Esophagus muscularis mucosa (tissue), 4 donors: Measurements from ENCODE around the gene LSM4. TPM values are rescaled to one million over a fixed set of nuclear protein-coding genes. Genes with fewer than 3 reads are reported as not detected.

Experiments
- DNase-seq: peaks from one replicate; pipeline ENCODE4 v3.0.0-alpha.2; 2017; ENCODE audit errors: extremely low spot score
- H3K27ac ChIP-seq, 4 donors: fragments of 200-600 bp; sonication (generic); replicated peaks in 1 of 4; 1 replicate in 3 of 4; 2 replicates in 1 of 4; pipeline ENCODE4 v1.5.1; 2016 to 2019; ENCODE audit warnings: mild to moderate bottlenecking in 1 of 4
- H3K27me3 ChIP-seq, 4 donors: fragments of 200-600 bp; sonication (generic); one replicate each; pipeline versions ENCODE4 v1.5.1 to v1.6.0; 2016 to 2019
- H3K36me3 ChIP-seq, 4 donors: fragments of 200-600 bp; sonication (generic); one replicate each; pipeline ENCODE4 v1.5.1; 2016 to 2019
- H3K4me1 ChIP-seq, 4 donors: fragments of 200-600 bp; sonication (generic); one replicate each; pipeline ENCODE4 v1.5.1; 2016 to 2019
- H3K4me3 ChIP-seq, 4 donors: fragments of 200-600 bp; sonication (generic); 1 replicate in 2 of 4; 2 replicates in 2 of 4; pipeline ENCODE4 v1.5.1; 2016 to 2019; ENCODE audit warnings: mild to moderate bottlenecking in 4 of 4, moderate library complexity in 1 of 4
- H3K9me3 ChIP-seq, 4 donors: fragments of 200-600 bp; sonication (generic); 1 replicate in 3 of 4; 2 replicates in 1 of 4; pipeline ENCODE4 v1.5.1; 2016 to 2019
- CTCF ChIP-seq, 3 experiments: fragments of 200-600 bp in 2 of 3; fragments of 450-650 bp in 1 of 3; sonication (generic) in 2 of 3; IDR thresholded peaks; one replicate each; pipeline ENCODE4 v1.5.1; 2017 to 2019; ENCODE audit warnings: antibody characterized with exemption in 3 of 3, mild to moderate bottlenecking in 2 of 3, moderate library complexity in 1 of 3
- EP300 ChIP-seq: sonication (generic); formaldehyde crosslinking; IDR thresholded peaks from one replicate; pipeline ENCODE4 v1.6.1; 2017; ENCODE audit warnings: antibody characterized with exemption
- POLR2A ChIP-seq: fragments of 450-650 bp; IDR thresholded peaks from one replicate; pipeline ENCODE4 v1.6.1; 2017; ENCODE audit warnings: antibody characterized with exemption, moderate library complexity, mild to moderate bottlenecking, low read depth
- POLR2AphosphoS5 ChIP-seq, 2 donors: sonication (generic); formaldehyde crosslinking; IDR thresholded peaks; one replicate each; pipeline ENCODE4 v1.6.1; 2017; ENCODE audit warnings: antibody characterized with exemption in 2 of 2
- WGBS: methylation state at CpG from one replicate; pipeline ENCODE4 v1.1.5; 2018; 5-methylcytosine and 5-hydroxymethylcytosine counted together
- intact Hi-C: fragments of 100-400 bp; cut with DNase I; formaldehyde crosslinking; loops from one replicate; pipeline ENCODE4 v1.15.1; 2023
- total RNA-seq, 4 donors: library from RNA; depleted of rRNA; stranded (reverse); fragments of >200 nt; gene quantifications; one replicate each; pipeline versions ENCODE4 v1.1.0 to v1.2.1, GENCODE V29; 2016

Gene LSM4
- total RNA-seq, 4 donors from 2014 or later, result 86.8 to 116 (median 93.9) TPM

GRCh38 chr19:18263324-18264136, 59.3 kb downstream of the LSM4 start:
- peaks cover 20 to 56% (median 44%) of the 10 kb centered on the region in 4 donors for H3K36me3 ChIP-seq
- no peak overlapping the region for H3K27ac ChIP-seq
- no peaks in the 10 kb centered on the region for H3K4me1 ChIP-seq
- H3K27me3 ChIP-seq, result no peaks in the 10 kb centered on the region
- intact Hi-C loops, result no loop called here
- no peak for TF ChIP-seq POLR2AphosphoS5 (IDR thresholded peaks at IDR 0.05)
- no peak for TF ChIP-seq CTCF (IDR thresholded peaks at IDR 0.05)
- TF ChIP-seq POLR2A, result no peak
- TF ChIP-seq EP300, result no peak
- DNase-seq, result no peak
- H3K9me3 ChIP-seq, result no peaks in the 10 kb centered on the region
- no peak overlapping the region for H3K4me3 ChIP-seq
- WGBS, result 69% methylated on average over 4 of the region's 16 CpGs

- Histone ChIP-seq H3K4me1 (no peaks in the 10 kb centered on the region), H3K9me3 (no peaks in the 10 kb centered on the region), H3K36me3 (peaks cover 20 to 50% (median 39%) of the 10 kb centered on the region in 4 donors), H3K27me3 (no peaks in the 10 kb centered on the region), H3K4me3 (no peak overlapping the region), H3K27ac (no peak overlapping the region)
- 91% methylated on average over 7 of the region's 10 CpGs for WGBS
- intact Hi-C loops, result no loop called here
- DNase-seq, result no peak
- TF ChIP-seq EP300, result no peak
- no peak for TF ChIP-seq POLR2A
- TF ChIP-seq POLR2AphosphoS5 (IDR thresholded peaks at IDR 0.05), result no peak
- no peak for TF ChIP-seq CTCF (IDR thresholded peaks at IDR 0.05)
Measured at GRCh38 chr19:18262917-18263316, 60.0 kb downstream of the LSM4 start.

GRCh38 chr19:18262144-18262543, 60.7 kb downstream of the LSM4 start:
- Histone ChIP-seq H3K36me3 (peaks cover 19 to 50% (median 38%) of the 10 kb centered on the region in 4 donors), H3K27me3 (no peaks in the 10 kb centered on the region), H3K4me1 (no peaks in the 10 kb centered on the region), H3K27ac (no peak overlapping the region), H3K9me3 (no peaks in the 10 kb centered on the region), H3K4me3 (no peak overlapping the region)
- no peak for DNase-seq
- TF ChIP-seq POLR2AphosphoS5 (IDR thresholded peaks at IDR 0.05) (no peak), CTCF (IDR thresholded peaks at IDR 0.05) (no peak), POLR2A (no peak), EP300 (no peak)
- intact Hi-C loops, result no loop called here

GRCh38 chr19:18261474-18261873, 61.4 kb downstream of the LSM4 start:
- TF ChIP-seq POLR2AphosphoS5 (IDR thresholded peaks at IDR 0.05) (no peak), POLR2A (no peak), CTCF (IDR thresholded peaks at IDR 0.05) (no peak), EP300 (no peak)
- H3K9me3 ChIP-seq, result no peaks in the 10 kb centered on the region
- no peak overlapping the region for H3K4me3 ChIP-seq
- H3K4me1 ChIP-seq, result no peaks in the 10 kb centered on the region
- WGBS, result 92% methylated on average over 2 of the region's 2 CpGs
- H3K27me3 ChIP-seq, result no peaks in the 10 kb centered on the region
- no peak overlapping the region for H3K27ac ChIP-seq
- no peak for DNase-seq
- intact Hi-C loops, result no loop called here
- H3K36me3 ChIP-seq, result peaks cover 12 to 47% (median 32%) of the 10 kb centered on the region in 4 donors
